Stimulated activated CD8-positive, alpha-beta memory T cell treated with anti-CD3 and anti-CD28 coated beads, Interleukin-4, amount 100 ng/mL, for 24 hours (primary cell): ENCODE measurements around the gene FAM209A.
"Not testable (repeated sequence)": the region's sequence is repeated elsewhere in the genome, so short reads cannot be mapped to it uniquely, and the experiment has no call there.

Experiments used
- DNase-seq: peaks from one replicate; pipeline ENCODE4 v3.0.0-alpha.2; 2020; ENCODE audit warnings: low read depth

FAM209A gene

DNA sequence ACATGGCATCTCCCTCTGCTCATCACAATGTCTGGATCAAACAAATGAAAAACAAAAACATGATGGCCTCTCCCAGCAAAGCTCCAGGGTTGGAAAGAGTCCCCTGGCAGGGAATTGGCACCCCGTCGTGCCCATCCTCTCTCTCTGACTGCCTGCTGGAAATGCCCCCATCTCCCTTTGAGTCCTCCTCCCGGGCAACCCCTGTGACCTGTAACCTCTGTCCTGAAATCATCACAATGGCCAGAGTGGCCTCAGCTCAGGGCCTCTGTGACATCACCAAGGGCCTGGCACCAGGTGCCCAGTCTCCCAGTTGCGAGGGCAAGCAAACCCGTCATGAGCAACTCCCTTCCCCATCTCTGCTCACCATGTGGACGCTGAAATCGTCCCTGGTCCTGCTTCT is at the start of gene FAM209A:
FAM209A (plus strand) TSS at position 301 of the 400 bp plus-strand sequence; CDS start at position 366, 65 bp downstream.
- DNase-seq, result not testable (repeated sequence)

DNA sequence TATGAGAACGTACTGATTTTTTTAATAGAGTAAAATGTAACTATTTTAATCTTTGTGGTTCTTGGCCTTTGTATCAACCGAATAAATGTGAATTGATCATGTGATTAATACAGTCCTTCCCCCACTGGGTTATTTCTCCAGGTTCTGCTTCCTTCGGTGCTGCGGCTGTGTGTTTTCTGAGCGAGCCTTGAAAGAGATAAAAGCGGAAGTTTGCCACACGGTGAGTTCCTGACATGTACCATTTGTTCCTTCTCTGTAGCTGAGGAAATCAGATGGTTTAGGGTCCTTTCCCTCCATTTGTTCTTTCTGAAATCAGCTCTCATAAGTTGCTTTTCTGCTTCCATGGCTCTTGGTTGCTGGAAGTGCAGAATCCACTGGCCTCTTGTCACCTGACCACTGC is 40.6 kb upstream of the FAM209A start:
- DNase-seq, result no peak

DNA sequence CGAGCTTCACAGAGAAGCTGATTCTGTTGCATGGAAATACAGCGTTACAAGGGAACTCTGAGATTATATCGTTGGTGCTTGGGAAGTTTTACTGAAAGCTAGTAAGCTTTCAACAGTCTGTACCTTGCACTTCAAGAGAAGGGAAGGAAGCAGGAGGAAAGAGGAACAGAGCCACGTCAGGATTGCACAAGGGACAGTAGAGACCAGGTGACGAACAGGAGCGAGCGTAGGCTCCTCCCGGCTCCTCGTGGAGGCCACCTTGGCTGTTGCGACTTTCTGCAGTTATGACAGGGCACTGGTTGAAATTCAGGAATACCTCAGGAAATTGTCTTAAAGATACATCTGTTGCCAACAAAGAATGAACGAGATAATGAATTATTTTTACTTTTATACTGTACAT is 37.3 kb upstream of the FAM209A start:
- no peak for DNase-seq

DNA sequence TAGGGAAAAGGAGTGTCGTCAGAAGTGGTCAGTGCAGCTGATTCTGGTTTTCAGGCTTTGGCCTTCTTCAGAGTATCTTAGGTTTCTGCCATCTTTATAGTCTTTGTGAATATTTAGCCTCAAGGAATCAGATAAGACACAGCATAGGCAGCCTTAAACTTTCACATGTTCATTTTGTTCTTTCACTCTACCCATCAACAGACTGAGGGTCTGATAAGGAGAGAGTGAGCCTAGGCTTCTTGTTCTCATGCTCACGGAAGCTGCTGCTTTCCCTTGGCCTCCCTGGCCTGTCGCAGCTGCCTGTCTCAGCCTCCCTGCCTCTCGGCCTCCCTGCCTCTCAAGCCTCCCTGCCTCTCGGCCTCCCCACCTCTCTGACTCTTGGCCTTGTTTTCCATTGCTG is 36.0 kb upstream of the FAM209A start:
- no peak for DNase-seq

DNA sequence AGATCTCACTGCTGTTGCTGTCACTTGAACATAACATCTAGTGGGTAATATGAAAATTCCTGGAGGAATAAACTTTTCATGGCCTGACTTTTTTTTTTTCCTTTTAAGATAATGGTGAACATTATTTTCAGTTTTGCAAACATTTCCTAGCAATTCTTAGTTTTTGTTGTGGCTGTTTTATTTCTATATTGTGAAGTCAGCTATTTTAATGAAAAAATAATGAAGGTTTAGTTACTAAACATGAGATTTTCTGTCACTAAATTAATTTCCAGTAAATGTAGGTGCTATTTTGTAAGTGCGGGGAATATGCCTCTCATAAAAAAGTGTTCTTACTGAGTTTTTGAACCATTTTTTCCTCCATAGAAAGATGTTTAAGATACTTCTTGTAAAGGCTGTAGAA is 23.4 kb upstream of the FAM209A start:
- DNase-seq, result no peak

- DNase-seq, result no peak
Measured at GRCh38 chr20:56503916-56504315, 20.6 kb upstream of the FAM209A start.

DNA sequence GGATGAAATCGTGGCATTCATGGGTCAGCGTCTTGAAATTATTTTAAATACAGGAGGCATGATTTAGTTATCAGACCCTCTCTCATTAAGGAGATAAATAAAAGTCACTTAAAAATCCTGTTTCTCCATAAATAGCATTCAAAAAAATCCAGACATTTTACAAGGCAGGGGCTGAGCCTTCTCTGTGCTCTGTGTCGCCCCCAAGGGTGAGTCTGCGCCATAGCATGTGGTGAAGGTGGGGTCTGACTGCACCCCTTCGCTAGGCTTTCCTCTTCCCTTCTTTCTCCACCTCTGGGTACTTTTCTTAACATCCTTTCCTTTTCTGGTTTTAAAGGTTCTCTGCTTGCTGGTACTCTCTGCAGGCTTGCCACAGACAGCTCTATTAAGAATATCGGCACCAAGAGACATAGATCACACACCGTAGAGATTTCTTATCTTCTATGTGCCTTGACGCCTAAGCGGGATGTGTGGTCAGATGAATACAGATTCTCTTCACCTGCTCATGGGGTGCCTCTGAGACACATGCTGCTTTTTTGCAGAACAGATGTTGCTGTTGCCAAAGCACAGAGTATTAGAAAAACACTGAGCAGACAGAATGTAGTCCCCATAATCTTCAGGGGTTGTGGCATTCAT is 20.1 kb upstream of the FAM209A start:
- DNase-seq, result no peak

- DNase-seq, result no peak
Measured at GRCh38 chr20:56506103-56506502, 18.4 kb upstream of the FAM209A start.

- DNase-seq, result no peak
Measured at GRCh38 chr20:56511926-56512325, 12.6 kb upstream of the FAM209A start.

GRCh38 chr20:56513161-56514150 is 11.1 kb upstream of the FAM209A start:
- DNase-seq, result no peak

DNA sequence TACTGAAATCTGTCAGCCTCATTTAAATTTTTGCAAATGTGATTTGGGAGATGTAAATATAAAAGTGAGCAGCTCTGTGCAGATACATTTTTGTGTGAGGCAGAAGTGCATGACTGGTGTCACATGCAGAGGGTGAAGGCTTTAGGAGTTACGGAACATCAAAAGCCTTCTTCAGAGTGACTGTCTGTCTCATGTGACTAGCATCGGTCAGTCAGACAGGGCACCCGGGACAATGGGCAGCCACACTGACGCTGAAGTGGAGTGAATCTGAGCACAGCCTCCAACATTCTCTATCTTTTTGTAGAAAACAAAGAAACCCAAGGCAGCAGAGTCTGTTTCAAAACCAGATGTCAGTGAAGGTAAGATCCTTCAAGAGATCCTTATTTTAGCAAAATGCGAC is 7.9 kb upstream of the FAM209A start:
- DNase-seq, result no peak

- no peak for DNase-seq
Measured at GRCh38 chr20:56517211-56517610, 7.3 kb upstream of the FAM209A start.

DNA sequence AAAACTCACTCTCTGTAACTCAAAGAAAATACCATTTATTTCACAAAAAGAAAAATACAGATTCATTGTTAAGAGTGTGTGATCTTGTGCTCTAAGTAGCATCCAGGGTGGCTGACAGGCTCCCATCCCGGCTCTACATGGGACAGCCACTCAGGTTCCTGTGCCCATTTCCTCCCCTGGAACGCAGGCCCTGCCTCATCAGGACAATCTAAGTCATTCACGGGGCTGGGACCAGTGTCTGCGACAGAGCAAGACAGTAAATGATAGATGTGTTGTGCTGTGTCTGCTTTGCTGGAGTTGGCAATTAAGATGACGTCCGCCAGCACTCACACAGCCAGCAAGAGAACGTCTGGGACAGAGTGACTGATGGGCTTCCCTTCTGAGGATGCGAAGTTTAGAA is 6.9 kb upstream of the FAM209A start:
- no peak for DNase-seq

DNA sequence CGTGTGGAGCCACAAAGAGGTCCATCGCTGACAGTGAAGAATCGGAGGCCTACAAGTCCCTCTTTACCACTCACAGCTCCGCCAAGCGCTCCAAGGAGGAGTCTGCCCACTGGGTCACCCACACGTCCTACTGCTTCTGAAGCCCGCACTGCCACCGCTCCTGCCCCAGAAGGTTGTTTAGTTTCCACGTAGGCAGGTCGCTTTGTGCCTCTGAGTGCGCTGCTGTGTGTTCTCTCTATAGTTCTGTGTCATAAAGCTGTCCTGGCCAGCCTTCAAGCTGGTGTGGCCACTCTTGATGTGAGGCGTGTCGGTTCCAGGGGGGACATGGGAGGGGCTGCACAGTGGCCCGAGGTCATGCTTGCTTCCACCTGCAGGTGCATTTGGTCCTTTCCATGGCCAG is 6.4 kb upstream of the FAM209A start:
- no peak for DNase-seq

- no peak for DNase-seq
Measured at GRCh38 chr20:56518721-56519398, 5.7 kb upstream of the FAM209A start.

GRCh38 chr20:56519551-56519950 is 5.0 kb upstream of the FAM209A start:
- no peak for DNase-seq

- no peak for DNase-seq
Measured at GRCh38 chr20:56520180-56520579, 4.4 kb upstream of the FAM209A start.

DNA sequence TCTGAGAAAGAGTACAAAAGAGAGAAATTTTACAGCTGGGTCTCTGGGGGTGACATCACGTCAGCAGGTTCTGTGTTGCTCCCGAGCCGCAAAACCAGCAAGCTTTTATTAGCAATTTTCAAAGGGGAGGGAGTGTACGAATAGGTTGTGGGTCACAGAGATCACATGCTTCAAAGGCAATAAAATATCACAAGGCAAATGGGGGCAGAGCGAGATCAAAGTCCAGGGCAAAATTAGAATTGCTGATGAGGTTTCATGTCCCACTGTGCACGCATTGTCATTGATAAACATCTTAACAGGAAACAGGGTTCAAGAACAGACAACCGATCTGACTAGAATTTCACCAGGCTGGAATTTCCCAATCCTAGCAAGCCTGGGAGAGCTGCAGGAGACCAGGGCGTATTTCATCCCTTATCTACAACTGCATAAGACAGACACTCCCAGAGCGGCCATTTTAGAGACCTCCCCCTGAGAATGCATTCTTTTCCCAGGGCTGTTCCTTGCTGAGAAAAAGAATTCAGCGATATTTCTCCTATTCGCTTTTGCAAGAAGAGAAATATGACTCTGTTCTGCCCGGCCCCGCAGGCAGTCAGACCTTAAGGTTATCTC is 3.7 kb upstream of the FAM209A start:
- DNase-seq, result not testable (repeated sequence)

DNA sequence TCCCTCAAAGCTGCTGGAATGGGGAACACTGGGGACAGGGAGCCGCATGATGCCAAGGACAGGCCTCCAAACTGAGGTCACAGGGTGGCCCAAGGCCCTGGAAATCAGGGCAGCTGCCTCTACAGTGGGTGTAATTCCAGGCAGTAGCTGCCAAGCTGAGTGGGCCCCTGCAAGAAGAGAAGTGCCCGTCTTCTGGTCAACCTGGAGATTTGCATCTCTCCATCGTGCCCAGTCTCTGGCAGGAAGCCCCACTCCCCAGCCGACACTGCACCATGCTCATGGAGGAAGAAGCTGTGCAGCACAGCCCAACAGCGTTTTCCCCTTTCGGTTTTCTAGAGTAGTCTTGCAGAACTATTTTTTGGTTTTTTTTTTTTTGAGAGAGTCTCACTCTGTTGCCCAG is 2.2 kb upstream of the FAM209A start:
- no peak for DNase-seq

GRCh38 chr20:56527521-56527920 is 3.0 kb downstream of the FAM209A start:
- DNase-seq, result no peak

- not testable (repeated sequence) for DNase-seq
Measured at GRCh38 chr20:56532946-56533345, 8.4 kb downstream of the FAM209A start, which contains the start of gene FAM209B. Gene FAM209B (plus strand): TSS chr20:56533246. CDS start chr20:56533342, 96 bp downstream.

GRCh38 chr20:56537997-56538396 is 13.5 kb downstream of the FAM209A start:
- no peak for DNase-seq
